ENCODE measurements around the gene HTR4. TPM values are rescaled to one million over a fixed set of nuclear protein-coding genes. Genes with fewer than 3 reads are reported as not detected.
"Not testable (repeated sequence)": the region's sequence is repeated elsewhere in the genome, so short reads cannot be mapped to it uniquely, and the experiment has no call there.

Gene HTR4
- total RNA-seq, 4 donors from 2014 or later = 0.25 to 1.2 (median 1.0) TPM; not detected in 1

DNA sequence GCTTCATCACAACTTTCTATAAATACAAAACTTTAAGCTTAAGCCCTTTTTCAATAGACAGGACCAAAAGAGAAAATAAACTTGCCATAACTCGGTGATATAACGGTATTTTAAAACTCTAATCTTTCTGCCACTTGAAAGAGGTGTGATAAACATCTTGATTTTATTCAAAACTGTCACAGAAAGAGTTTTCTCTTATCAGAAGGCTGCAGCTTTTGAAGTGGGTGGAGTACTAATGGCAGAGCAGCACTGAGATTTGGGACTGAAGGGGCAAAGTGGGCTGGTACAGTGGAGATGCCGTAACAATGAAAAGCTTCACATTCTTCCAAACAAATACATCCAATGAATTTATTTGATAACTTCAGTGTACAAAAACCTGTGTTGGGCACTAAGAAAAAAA is 178.0 kb downstream of the HTR4 start:
- TF ChIP-seq POLR2A (IDR thresholded peaks at IDR 0.05) = no peak
- TF ChIP-seq, protein P1, sequence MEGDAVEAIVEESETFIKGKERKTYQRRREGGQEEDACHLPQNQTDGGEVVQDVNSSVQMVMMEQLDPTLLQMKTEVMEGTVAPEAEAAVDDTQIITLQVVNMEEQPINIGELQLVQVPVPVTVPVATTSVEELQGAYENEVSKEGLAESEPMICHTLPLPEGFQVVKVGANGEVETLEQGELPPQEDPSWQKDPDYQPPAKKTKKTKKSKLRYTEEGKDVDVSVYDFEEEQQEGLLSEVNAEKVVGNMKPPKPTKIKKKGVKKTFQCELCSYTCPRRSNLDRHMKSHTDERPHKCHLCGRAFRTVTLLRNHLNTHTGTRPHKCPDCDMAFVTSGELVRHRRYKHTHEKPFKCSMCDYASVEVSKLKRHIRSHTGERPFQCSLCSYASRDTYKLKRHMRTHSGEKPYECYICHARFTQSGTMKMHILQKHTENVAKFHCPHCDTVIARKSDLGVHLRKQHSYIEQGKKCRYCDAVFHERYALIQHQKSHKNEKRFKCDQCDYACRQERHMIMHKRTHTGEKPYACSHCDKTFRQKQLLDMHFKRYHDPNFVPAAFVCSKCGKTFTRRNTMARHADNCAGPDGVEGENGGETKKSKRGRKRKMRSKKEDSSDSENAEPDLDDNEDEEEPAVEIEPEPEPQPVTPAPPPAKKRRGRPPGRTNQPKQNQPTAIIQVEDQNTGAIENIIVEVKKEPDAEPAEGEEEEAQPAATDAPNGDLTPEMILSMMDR (IDR thresholded peaks at IDR 0.05) = no peak
- no peak overlapping the region for H3K4me3 ChIP-seq (ENCODE audit: low read depth, poor library complexity, severe bottlenecking)
- WGBS, 2 donors = 68 to 73% methylated on average over 3 of the region's 3 CpGs
- DNase-seq (ENCODE audit: low spot score in 2 of 2) = no peak
- intact Hi-C loops (cut with DNase I; ENCODE audit: low total_unique reads) = no loop called here

DNA sequence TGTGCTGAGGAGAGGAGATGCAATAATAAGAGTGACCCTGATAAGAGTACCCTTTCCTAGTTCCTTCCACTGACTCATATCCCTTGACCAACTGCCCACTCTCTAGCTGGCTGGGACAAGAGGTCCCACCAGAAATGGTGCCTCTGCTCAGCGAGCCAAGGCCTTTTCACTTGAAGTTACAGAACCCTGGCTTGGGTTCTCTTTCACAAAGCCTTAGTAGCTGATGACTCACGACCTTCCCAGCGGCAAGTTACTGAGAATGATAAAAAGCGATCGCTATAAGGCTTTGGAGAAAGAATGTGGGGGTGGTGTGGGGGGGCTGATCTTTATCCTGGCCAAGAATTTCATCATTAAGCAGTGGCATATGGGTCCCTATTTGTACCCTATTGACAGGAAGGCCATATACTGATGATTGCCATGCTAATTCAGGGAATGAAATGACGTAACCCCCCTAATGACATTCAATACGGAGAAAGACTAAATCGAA is 180.3 kb downstream of the HTR4 start:
- 85 to 87% methylated on average over 8 of the region's 8 CpGs for WGBS, 2 donors
- DNase-seq (ENCODE audit: low spot score in 2 of 2) = no peak
- TF ChIP-seq, protein P1 (IDR thresholded peaks at IDR 0.05) = no peak
- no peak for TF ChIP-seq POLR2A (IDR thresholded peaks at IDR 0.05)
- no peak overlapping the region for H3K4me3 ChIP-seq (ENCODE audit: low read depth, poor library complexity, severe bottlenecking)
- intact Hi-C loops (cut with DNase I; ENCODE audit: low total_unique reads) = no loop called here

DNA sequence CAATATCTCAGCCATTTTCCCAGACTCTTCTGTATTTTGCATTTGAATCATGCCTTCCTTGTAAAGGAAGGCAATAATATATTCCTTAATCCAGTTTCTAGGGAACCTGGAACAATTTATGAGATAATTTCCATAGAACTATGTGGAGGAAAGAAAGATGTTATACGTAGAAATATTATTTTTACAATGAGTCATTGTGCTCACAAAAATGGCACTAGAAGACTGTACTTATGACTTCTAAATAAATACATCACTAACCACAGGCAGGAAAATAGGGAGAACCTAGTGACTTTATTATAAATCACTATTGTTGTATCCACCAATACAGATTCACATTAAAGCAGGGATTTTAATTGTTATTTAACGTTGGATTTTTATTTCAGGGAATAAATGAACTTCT is 182.9 kb downstream of the HTR4 start:
- intact Hi-C loops (cut with DNase I; ENCODE audit: low total_unique reads) = no loop called here
- TF ChIP-seq POLR2A (IDR thresholded peaks at IDR 0.05) = no peak
- TF ChIP-seq, protein P1 (IDR thresholded peaks at IDR 0.05) = no peak
- no peak for DNase-seq (ENCODE audit: low spot score in 2 of 2)
- no peak overlapping the region for H3K4me3 ChIP-seq (ENCODE audit: low read depth, poor library complexity, severe bottlenecking)
- 75 to 85% methylated on average over 2 of the region's 2 CpGs for WGBS, 2 donors

DNA sequence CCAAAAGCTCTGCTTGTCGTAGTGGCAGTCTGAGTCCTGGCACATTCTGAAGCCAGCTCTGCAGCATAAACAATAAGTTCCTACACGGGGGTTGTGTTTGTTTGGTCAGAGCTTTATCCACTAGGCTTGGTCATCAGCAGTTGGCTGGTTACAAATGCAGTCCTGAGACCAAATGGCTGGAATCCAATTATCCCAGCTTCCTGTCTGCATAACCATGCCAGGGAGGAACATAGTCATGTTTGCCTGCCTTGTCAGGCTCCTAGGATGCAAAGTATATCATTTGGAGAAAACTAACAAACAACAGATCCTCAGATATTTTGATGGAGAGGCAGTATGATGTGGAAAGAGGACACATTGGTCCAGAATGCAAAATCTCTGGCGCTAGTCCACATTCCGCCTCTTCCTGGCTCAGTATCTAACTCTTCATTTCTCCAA is 184.8 kb downstream of the HTR4 start:
- TF ChIP-seq POLR2A (IDR thresholded peaks at IDR 0.05) = no peak
- TF ChIP-seq, protein P1 (IDR thresholded peaks at IDR 0.05) = no peak
- intact Hi-C loops (cut with DNase I; ENCODE audit: low total_unique reads) = no loop called here
- peak in 1 of 2 donors; percentile 17 for DNase-seq (ENCODE audit: low spot score in 2 of 2)
- no peak overlapping the region for H3K4me3 ChIP-seq (ENCODE audit: low read depth, poor library complexity, severe bottlenecking)
- WGBS, 2 donors = 67% methylated on average over 4 of the region's 4 CpGs

DNA sequence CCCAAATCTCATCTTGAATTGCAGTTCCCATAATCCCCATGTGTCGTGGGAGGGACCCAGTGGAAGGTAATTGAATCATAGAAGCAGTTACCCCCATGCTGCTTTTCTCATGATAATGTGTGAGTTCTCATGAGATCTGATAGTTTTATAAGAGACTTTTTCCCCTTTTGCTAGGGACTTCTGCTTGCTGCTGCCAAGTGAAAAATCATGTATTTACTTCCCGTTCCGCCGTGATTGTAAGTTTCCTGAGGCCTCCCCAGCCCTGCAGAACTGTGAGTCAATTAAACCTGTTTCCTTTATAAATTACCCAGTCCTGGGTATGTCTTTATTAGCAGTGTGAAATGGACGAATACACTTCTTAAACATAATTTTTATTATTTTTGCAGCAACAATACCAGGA is 185.6 kb downstream of the HTR4 start:
- H3K4me3 ChIP-seq (ENCODE audit: low read depth, poor library complexity, severe bottlenecking); intact Hi-C loops (cut with DNase I; ENCODE audit: low total_unique reads); DNase-seq (ENCODE audit: low spot score in 2 of 2): not testable (repeated sequence)
- 80 to 84% methylated on average over 5 of the region's 5 CpGs for WGBS, 2 donors

DNA sequence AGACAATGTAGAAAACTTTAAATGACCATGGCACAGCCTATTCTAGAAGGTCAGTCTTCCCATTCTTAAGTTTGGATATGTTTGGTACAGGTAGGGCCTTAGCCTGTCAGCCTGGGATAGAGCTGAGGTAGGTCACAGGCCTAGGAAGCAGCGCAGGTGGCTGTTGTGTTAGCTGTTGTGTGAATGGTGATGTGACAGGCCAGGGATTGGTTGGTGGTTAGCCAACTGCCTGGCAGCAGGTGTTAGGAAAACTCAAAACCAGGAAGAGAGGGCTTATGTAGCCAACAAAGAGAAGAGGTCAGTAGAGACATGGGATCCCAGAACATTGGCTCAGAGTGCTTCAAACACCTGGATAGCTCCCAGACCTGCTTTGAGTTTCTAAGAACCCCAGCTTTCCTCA is 186.4 kb downstream of the HTR4 start:
- 88 to 97% methylated on average over 1 of the region's 1 CpG for WGBS, 2 donors
- DNase-seq (ENCODE audit: low spot score in 2 of 2) = no peak
- intact Hi-C loops (cut with DNase I; ENCODE audit: low total_unique reads) = no loop called here
- TF ChIP-seq, protein P1 (IDR thresholded peaks at IDR 0.05) = no peak
- TF ChIP-seq POLR2A (IDR thresholded peaks at IDR 0.05) = no peak
- no peak overlapping the region for H3K4me3 ChIP-seq (ENCODE audit: low read depth, poor library complexity, severe bottlenecking)

All from lower leg skin (tissue), 4 donors.